GM21576 (cell line): Measurements from ENCODE around the gene PLCB1.

Experiments
- ATAC-seq: cut with Tn5 transposase; IDR thresholded peaks from one replicate; pipeline ENCODE4 v1.9.1; 2021; ENCODE audit warnings: mild to moderate bottlenecking, moderate library complexity; ENCODE audit not compliant: unreplicated experiment

Gene PLCB1

DNA sequence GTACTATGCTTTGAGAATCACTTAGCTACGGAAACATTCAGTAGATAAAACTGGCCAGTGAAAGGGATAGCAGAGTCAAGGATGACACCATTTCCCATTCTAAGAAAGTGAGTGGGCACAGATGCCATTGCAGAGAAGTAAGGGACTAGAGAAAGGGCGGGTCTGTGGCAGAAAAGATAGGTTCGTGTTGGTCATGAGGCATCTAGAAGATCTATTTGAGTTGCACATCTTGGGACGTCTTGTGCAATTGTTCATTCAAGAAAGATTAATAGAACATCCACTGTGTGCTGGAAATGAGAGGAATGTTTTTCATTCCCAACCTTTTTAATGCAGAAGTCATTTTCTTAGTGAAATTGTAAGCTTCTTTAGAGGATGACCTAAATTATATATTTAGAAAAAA lies 161.7 kb downstream of the PLCB1 start:
- no peak for ATAC-seq

DNA sequence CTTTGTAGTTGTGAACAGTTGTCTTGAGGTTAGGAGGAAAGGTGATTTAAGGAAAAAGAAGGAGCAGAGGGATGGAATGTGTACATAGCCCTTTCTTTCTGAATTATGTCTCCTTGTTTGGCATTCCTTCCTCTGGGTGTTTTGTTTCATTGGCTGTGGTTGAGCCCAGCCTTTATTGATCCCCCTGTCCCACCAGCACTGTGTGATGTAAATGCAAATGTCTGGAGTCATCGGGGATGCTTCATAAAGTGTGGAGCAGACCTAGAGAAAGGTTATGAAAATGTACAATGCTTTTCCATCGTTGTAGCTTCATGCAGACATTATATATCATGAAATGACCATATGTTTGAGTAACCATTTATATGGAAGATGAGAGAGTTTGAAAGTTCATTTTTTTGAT lies 164.5 kb downstream of the PLCB1 start:
- ATAC-seq = no peak

DNA sequence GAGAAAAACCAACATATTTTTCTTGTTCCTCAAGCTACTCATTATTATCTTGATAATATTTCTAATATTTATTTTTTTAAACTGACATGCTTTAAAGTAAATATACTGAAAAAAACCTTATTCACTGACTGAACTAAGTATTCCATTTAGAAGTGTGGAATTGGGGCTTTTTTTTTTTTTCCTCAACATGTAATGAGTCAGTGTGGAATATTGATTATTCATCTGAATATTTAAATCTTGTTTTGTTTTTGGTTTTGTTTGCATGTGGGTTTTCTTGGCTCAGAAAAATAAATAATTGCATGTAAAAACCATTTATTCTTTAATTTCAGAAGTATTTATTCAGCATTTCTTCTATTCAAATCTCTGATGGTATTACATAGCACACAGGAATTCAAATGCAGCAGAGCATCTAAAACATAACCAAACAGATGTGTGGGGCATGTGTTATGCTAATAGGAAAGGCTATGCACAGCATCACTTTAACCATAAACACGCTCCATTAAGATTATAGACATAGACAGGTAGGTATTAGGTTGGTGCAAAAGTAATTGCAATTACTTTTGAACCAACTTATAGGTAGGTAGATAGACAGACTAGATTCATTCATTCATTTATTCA lies 166.5 kb downstream of the PLCB1 start:
- ATAC-seq = no peak

DNA sequence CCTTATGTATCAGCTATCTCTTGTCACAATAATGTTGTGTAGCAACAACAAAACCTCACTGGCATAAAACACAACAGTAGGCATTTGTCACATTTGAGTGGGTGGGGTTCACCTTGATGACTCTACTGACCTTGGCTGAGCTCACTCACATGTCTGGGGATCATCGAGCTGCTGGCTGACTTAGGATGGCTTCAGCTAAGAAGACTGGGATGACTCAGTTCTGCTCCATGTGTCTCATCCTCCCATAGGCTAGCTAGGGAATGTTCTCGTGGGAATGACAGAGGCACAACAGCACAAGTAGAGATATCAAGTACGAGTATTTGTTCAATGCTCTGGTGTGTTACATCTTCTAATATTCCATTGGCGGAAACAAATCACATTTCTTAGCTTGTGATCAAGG lies 167.9 kb downstream of the PLCB1 start:
- ATAC-seq = no peak

DNA sequence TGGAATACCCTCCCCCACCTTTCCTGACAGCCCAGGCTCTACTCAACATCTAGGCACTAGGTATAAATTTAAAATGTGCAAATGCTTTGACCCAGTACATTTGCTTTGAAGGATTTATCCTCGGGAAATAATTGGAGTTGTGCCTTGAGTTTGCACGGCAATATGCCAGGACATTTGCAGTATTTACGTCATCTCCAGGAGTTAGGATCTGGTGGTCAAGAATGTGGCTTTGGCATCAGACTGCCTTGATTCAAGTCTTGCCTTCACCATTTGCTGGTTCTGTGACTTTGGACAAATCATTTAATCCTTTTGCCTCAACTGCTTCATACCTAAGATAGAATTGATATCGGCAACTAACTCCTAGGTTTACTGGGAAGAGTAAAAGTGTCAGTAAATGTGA lies 169.6 kb downstream of the PLCB1 start:
- no peak for ATAC-seq

DNA sequence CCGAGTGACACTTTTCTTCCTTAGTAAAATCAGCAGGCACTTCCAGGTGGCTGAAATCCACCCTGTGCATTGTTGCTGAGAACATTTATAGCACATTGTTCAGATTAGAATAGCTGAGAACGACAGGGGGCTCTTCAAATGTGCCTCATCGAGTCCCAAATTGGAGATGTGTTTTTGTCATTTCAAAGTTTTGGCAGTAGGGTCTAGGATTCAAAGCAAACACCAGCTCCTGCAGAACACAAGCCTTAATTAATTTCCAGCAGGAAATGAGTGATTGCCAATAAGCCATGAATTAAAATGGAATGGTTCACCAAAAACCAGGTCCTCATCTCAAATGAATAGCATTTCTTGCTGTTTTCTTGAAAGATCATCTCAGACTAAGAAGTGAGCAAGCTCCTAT lies 171.6 kb downstream of the PLCB1 start:
- ATAC-seq = no peak

DNA sequence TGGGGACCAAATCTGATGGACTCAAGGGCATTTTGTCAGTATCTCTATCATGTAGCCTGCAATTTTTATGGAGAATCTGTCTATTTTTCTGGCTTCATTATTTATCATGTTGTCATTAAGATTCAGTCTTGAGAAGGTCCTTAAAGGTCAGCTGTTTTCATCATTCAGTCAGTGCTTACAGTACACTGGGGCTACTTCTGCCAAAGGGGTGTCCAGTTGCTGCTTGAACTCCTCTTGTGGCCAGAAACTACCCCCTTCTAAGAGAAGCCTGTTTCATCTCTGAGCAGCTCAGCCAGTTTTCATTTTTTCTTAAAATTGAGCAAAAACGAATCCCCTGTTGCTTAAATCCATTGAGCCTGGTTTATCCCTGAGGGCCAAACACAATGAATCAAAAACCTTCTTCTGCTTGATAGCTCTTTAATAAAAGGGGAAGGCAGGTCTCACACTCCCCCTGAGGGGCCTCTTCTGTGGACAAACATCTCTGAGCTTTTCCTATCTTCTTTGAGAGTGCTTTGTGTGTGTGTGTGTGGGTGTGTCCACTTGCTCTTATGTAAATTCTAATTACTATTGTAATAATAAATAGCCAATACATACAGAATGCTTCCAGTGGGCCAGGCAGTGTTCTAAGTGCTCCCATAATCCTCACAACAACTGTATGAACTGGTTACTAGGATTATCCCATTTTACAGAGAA lies 172.2 kb downstream of the PLCB1 start:
- no peak for ATAC-seq

DNA sequence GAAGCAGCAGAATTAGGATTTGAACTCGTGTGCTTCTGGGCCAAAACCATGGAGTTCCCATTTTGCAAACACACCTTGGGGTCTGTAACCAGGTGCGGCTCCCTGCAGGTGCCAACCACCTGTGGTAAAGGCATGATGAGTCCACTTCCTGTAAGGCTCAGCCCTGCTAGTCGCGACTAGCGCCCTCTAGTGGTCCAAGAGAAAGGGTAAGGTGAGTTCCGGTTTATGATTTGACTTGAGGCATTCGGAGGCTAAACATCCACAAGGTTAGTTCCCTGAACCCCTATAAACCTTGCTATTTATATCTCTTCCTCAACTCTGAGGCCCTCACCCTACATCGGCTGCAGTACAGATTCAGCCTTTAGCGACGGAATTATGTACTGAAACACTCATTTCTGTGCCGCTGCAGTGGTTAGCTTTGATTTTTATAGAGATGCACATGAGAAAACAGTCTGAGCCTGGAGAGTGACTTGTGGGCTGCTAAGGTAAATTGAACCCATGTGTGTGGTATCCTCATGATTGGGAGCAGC lies 173.4 kb downstream of the PLCB1 start:
- peak; percentile 97 for ATAC-seq

DNA sequence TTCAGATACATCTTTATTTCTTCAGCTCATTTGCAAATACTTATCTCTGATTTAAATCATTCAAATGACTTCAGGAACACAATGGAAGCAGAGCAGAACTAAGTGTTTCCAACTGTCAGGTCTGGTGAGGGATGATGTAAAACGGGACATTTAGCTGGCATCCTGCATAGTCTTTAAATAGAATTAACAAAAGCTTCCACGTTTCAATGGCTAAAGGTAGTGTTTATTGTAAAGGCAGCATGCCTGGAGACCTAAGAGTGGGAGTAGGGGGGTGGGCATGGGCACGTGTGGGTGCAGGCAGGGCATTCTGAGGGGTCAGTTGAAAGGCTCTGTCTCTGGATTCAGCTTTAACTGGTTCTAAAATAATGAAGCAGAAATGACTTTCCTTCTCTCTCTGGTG lies 174.9 kb downstream of the PLCB1 start:
- no peak for ATAC-seq

DNA sequence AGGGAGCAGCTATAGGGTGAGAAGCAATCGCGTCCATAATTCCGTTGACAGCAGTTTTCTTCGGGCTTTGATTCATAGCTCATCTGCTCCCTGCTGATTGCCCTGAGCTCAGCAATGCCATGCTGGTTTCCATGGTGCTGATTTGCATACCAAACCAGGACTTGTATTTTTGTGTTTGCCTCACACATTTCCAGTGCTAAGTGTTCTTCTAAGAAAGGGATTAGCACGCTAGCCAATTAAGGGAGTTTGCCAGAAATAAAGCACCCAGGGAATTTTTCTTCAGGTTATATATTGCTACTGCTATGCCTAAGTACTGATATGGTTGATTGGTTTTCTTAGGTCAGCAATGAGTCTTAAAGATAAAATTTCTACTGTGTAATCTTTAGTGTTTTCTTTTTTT lies 177.6 kb downstream of the PLCB1 start:
- ATAC-seq = no peak

DNA sequence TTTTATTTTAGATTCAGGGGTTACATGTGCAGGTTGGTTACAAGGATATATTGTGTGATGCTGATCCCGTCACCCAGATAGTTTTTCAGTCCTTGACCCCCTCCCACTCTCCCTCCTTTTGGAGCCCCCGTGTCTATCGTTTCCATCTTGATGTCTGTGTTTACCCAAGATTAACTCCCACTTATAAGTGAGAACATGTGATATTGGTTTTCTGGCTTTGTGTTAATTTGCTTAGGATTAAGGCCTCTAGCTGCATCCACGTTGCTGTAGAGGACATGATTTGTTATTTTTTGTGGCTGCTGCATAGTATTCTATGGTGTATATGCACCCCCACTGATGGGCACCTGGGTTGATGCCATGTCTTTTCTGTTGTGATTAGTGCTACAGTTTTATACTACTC lies 178.6 kb downstream of the PLCB1 start:
- ATAC-seq = no peak

DNA sequence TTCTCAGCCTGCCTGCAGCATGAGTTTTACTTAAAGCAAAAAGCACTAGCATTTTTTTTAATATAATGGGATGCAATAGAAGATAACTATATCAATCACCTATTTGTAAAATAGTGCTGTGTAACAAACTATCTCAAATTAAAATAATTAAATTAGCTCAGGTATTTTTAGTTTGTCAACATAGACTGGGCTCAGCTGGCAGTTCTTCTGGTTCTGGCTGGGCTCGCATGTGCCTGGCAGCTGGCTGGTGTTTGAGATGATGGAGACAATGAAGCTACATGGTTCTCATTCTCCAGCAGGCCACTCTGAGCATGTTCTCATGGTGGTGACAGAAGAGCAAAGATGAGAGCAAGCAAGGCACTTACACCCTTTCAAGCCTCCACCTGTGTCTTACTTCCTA lies 181.0 kb downstream of the PLCB1 start:
- ATAC-seq = no peak

DNA sequence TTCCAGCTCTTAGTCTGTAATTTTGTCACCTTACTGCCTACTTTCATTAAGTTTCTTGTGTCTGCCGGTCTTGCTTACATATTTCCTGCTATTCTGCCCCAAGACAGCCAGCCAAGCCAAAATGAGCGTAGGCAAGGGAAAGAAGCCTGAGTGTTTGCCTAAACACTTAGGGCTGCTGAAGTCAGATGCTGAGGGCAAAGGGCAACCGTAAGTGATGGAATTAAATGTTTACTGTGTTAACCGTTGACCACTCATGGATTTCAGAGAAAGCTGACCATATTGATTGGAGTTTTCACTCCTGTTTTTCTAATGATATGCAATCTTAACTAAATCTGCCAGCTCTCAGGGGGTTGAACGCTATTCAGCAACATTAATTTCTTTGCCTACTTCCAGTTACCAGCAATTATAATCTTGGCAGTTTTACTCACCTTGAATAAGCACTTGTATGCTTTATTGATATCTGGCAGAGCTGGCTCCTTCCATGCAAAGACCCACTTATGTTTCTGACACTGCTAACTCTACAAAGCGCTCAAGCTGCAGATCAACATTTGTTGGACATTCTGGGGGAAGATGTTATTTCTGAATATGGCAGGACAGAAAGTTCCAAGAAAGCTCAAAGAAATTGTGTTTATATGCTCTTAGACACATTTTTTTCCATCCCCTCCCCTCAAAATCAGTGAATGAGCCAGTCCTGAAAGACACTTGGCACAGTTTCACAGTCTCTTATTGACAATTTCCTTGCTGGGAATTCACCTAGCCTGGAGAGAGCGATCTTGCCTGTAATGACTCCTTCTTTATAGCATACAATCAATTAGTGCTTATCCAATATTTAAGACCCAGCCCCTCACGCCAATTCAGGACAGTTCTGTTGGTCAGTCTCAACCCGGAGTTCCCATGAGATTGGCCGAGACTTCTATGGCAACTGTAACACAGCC lies 183.8 kb downstream of the PLCB1 start:
- no peak for ATAC-seq

DNA sequence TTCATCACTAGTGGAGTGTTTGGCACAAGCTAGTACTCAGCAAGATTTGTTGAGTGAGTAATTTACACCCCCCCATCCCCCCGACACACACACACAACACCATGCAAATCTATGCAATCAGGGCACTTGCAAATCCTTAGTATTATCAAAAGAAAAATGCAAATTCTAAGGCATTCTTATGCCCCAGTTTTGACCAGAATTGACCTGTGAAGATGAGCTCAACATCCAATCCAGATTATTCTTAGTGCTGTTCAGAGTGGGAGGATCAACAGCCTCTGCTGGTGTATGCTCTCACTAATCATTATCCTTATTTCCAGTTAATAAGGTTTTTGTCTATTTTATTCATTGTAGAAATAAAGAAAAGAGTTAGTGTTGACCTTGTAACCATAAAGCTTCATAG lies 185.4 kb downstream of the PLCB1 start:
- no peak for ATAC-seq

DNA sequence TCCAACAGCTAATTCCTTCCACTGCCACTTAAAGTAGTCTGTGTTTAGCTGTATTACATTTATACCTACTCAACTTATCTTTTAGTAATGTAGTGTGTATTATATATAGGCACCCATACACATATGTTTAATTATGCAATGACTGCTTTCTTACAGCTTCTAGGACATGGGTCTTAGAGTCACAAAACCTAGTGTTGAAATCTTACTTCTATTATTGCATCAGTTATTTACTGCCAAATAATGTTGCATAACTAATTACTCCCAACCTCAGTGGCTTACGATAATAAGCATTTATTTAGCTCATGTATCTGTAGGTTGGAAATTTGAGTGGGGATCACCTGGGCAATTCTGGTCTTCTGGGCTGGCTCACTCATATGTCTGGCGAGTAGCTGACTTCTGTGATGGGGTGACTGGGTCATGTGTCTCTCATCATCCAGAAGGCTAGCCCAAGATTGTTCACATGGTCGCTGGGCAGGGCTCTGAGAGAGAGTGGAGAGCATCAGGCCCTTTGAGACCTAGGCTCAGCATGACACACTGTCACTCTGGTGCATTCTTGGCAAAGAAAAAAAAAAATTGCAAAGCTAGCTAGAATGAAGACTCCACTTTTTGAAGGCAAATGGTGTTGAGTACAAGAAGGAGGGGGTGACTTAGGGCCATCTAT lies 187.0 kb downstream of the PLCB1 start:
- ATAC-seq = no peak

DNA sequence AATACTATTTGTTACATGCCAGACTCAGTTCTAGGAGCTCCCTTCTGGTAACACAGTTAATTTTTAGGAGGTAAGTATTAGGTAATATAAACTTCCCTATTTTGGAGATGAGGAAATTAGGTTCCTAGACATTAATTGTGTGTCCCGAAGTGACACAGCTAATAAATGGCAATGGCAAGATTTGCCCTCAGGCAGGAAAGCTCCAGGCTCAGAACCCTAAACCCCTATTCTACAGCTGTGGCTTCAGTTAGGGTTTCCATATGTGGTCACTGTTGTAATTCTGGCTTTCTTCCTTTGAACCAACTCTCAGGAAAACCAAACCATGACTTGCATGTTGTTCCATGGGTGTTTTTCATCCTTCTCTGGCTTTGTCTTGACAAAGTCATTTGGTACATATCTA lies 188.2 kb downstream of the PLCB1 start:
- ATAC-seq = no peak

DNA sequence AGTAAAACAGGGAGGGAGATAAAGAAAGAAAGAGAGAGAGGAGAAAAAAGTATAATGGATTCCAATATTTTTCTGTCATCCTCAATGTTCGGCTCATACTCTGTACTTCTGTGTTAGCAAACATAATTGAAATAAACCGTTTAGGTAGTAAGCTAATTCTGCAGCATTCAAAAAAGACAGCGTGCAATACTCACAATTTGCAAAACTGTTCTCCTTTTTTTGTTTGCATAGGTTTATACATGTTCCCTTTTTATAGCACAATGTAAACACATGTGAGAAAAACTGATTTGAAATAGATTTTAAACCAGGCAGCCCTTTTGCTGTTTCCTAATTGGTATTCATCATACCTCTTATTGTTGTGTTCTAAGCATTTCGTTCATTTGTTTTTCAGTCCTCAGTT lies 188.9 kb downstream of the PLCB1 start:
- ATAC-seq = no peak

DNA sequence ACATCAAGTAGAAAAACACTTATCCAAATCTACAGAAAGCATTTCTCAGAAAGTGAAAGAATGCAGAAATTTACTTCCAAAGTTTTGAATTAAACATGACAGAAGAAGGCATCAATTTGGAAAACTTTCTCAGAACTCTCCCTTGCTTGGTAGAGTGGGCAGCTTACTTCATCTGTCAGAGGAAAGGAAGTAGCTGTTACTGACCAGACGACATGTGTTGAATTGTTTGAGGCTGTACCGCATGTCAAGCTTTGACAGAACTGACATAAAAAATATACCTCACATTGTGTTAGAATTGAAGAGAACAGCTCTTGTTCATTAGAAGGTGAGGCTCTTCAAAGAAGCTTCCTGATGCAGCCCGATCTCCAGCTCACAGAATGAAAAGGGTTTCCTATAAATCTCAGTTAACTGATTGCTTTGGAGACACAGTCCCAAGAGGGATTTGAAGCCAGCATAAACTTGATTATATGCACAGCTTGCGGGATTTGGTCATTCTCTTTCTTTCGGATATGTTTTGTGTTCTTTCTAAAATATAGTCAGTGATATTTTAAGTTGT lies 190.7 kb downstream of the PLCB1 start:
- ATAC-seq = no peak

DNA sequence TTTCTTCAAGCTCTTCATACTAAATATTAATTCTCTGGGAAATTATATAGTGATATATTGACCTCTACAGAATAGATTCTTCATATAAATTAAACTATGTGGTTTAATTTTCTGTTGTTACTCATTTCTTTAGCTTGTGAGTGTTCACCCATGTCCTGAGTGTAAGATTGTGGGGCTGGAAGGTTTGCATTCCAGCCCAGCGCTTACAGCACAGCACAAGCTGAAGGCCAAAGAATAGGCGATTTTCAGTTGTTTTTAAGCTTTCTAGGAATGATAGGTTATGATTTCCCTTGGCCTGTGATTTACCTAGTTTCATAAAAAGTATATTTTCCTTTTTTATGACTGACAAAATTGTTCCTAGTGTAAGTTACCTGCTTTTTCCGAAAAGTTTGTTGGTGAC lies 194.1 kb downstream of the PLCB1 start:
- ATAC-seq = no peak

DNA sequence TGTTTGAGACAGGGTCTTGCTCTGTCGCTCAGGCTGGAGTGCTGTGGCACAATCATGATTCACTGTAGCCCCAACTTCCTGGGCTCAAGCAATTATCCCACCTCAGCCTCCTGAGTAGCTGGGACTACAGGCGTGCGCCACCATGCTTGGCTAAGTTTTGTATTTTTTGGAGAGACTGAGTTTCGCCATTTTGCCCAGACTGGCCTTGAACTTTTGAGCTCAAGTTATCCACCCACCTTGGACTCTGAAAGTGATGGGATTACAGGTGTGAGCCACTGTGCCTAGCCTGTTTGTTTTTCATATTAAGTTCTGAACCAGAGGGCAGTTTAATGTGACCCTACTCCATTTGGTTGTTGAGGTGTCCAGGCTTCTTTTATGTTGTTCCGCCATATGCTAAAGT lies 194.8 kb downstream of the PLCB1 start:
- no peak for ATAC-seq

DNA sequence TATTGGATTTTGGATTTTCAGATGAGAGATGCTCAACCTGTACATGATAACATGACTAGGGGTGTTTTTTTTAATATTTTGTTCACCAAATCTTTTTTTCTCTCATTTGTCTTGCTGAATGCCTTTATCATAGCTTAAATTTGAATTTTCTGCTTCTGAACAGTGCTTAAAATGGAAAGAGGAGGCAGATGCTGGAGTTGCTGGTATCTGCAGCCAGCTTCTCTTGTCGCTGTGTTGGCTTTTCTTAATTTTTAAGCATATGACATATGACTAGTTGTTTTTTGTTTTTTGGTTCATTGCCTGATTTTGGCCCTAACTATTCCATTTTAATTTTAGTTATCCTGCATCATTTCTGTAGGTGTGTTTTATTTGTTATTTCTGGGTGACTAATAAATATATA lies 196.1 kb downstream of the PLCB1 start:
- ATAC-seq = no peak
